OCI-LY7 (cell line): Measurements from ENCODE around the gene FBXO31. TPM values are rescaled to one million over a fixed set of nuclear protein-coding genes. Genes with fewer than 3 reads are reported as not detected.

Experiments
- BruUV-seq: library from RNA; stranded (reverse); fragments of 400-500 nt; replicated peaks from 2 replicates; lab custom pipeline; 2021; lab: Mats Ljungman, UMichigan
- CTCF ChIA-PET: fragments of 300-600 bp; sonication (Branson Sonifier 250); formaldehyde crosslinking; loops from one replicate; lab custom pipeline; 2022; ENCODE audit warnings: antibody characterized with exemption; ENCODE audit not compliant: unreplicated experiment; lab: Charles Lee
- POLR2A ChIA-PET: fragments of 300-600 bp; sonication (Branson Sonifier 250); formaldehyde crosslinking; loops from one replicate; lab custom pipeline; 2022; ENCODE audit warnings: antibody characterized with exemption; lab: Charles Lee
- DNase-seq: peaks from one replicate; pipeline ENCODE4 v3.0.0-alpha.2; 2015; ENCODE audit warnings: low spot score
- H2AFZ ChIP-seq: fragments of 200-600 bp; sonication (generic), shearing (Covaris generic); 2 replicates; pipeline ENCODE4 v1.6.1; 2014; ENCODE audit warnings: mild to moderate bottlenecking, antibody characterized with exemption, low read length, moderate library complexity
- H3K27ac ChIP-seq: fragments of 200-600 bp; sonication (generic); 2 replicates; pipeline ENCODE4 v1.5.1; 2014; ENCODE audit warnings: mixed run types, low read depth, mild to moderate bottlenecking, moderate library complexity, low read length, inconsistent platforms; ENCODE audit not compliant: poor library complexity, severe bottlenecking
- H3K36me3 ChIP-seq: fragments of 200-600 bp; sonication (generic); 2 replicates; pipeline ENCODE4 v1.6.1; 2014; ENCODE audit warnings: mild to moderate bottlenecking, antibody characterized with exemption, low read length, moderate library complexity, mixed read lengths; ENCODE audit not compliant: insufficient read depth
- H3K4me1 ChIP-seq: fragments of 200-600 bp; sonication (generic); 2 replicates; pipeline ENCODE4 v1.5.1; 2014; ENCODE audit warnings: mild to moderate bottlenecking, low read length; ENCODE audit not compliant: insufficient read depth, poor library complexity, severe bottlenecking
- H3K4me2 ChIP-seq: fragments of 200-600 bp; sonication (generic); 2 replicates; pipeline ENCODE4 v1.6.1; 2014; ENCODE audit warnings: mild to moderate bottlenecking, low read length
- H3K4me3 ChIP-seq: fragments of 200-600 bp; sonication (generic); 2 replicates; pipeline ENCODE4 v1.5.1; 2014; ENCODE audit warnings: mild to moderate bottlenecking, low read depth, low read length; ENCODE audit not compliant: poor library complexity, severe bottlenecking
- H3K79me2 ChIP-seq: fragments of 200-600 bp; sonication (generic); 2 replicates; pipeline ENCODE4 v1.6.1; 2016; ENCODE audit warnings: low read depth, mild to moderate bottlenecking, low read length, moderate library complexity, mixed read lengths; ENCODE audit not compliant: insufficient read depth
- H3K9me2 ChIP-seq: fragments of 200-600 bp; sonication (generic); 2 replicates; pipeline ENCODE4 v1.6.1; 2016; ENCODE audit warnings: mild to moderate bottlenecking, low read length, mixed read lengths; ENCODE audit not compliant: insufficient read depth
- H3K9me3 ChIP-seq: fragments of 200-600 bp; sonication (generic); 2 replicates; pipeline ENCODE4 v1.6.1; 2014; ENCODE audit warnings: mild to moderate bottlenecking, mixed run types, low read length, mixed read lengths
- H4K20me1 ChIP-seq: fragments of 200-600 bp; sonication (generic); 2 replicates; pipeline ENCODE4 v1.6.1; 2014; ENCODE audit warnings: mild to moderate bottlenecking, antibody characterized with exemption, low read length, moderate library complexity, mixed read lengths; ENCODE audit not compliant: insufficient read depth
- EZH2phosphoT487 ChIP-seq: fragments of 200-600 bp; sonication (generic); IDR thresholded peaks from 2 replicates; pipeline ENCODE4 v1.6.1; 2018; ENCODE audit warnings: low read depth, borderline replicate concordance, mild to moderate bottlenecking, mixed run types, antibody characterized with exemption, low read length, moderate library complexity, mixed read lengths
- intact Hi-C: fragments of 100-400 bp; cut with micrococcal nuclease; formaldehyde crosslinking; loops from one replicate; pipeline ENCODE4 v1.10.0; 2022; ENCODE audit not compliant: unreplicated experiment
- total RNA-seq, 2 experiments: library from RNA; depleted of rRNA in 1 of 2; stranded (reverse); fragments of >200 nt in 1 of 2; shearing (Covaris generic) in 1 of 2; gene quantifications; 2 replicates each; pipeline ENCODE4 v1.2.3, GENCODE V29; 2014 to 2022
- TF ChIP-seq, protein P1 (sequence below): fragments of 200-600 bp; sonication (generic); conservative IDR thresholded peaks from 2 replicates; pipeline ENCODE4 v1.5.1; 2014; ENCODE audit warnings: mild to moderate bottlenecking, antibody characterized with exemption, low read length, moderate library complexity, mixed read lengths

The FBXO31 gene
- total RNA-seq, 2 experiments from 2014 or later, result 26.0 to 32.4 TPM

DNA sequence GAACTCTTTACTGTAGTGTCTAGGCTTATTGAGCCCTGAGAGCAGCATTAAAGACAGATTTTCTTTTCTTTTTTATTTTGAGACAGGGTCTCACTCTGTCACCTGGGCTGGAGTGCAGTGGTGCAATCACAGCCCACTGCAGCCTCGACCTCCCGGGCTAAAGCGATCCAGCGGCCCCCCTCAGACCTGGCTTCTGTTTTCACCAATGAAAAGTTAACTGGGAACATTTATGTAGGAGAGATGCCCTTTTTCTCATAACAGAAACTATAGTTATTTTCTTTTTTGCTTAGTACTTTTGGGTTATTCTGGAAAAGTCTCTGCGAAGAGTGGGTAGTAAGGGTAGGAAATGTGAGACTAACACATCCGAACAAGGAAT lies 10.1 kb upstream of the FBXO31 start:
- BruUV-seq, result no TSS peak
- Histone ChIP-seq H3K9me2 (no peaks in the 10 kb centered on the region), H3K9me3 (no peaks in the 10 kb centered on the region), H3K4me1 (peaks cover 31% of the 10 kb centered on the region), H3K4me2 (peak overlapping the region; percentile 88), H2AFZ (no peak overlapping the region), H4K20me1 (peaks cover 14% of the 10 kb centered on the region), H3K4me3 (peak overlapping the region; percentile 78), H3K36me3 (peaks cover 9% of the 10 kb centered on the region; the same call in 1 of the 2 replicates), H3K79me2 (peaks cover 27% of the 10 kb centered on the region; the same call in 1 of the 2 replicates), H3K27ac (peak overlapping the region; percentile 14)
- DNase-seq, result no peak
- ChIA-PET POLR2A (interaction anchor here (2.2 kb wide), 1 partner anchor 10 kb away, joined by 9 read pairs; the partner anchor contains the start of gene FBXO31), CTCF (no interaction called here)
- TF ChIP-seq, protein P1, sequence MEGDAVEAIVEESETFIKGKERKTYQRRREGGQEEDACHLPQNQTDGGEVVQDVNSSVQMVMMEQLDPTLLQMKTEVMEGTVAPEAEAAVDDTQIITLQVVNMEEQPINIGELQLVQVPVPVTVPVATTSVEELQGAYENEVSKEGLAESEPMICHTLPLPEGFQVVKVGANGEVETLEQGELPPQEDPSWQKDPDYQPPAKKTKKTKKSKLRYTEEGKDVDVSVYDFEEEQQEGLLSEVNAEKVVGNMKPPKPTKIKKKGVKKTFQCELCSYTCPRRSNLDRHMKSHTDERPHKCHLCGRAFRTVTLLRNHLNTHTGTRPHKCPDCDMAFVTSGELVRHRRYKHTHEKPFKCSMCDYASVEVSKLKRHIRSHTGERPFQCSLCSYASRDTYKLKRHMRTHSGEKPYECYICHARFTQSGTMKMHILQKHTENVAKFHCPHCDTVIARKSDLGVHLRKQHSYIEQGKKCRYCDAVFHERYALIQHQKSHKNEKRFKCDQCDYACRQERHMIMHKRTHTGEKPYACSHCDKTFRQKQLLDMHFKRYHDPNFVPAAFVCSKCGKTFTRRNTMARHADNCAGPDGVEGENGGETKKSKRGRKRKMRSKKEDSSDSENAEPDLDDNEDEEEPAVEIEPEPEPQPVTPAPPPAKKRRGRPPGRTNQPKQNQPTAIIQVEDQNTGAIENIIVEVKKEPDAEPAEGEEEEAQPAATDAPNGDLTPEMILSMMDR, result no peak
- no peak for TF ChIP-seq EZH2phosphoT487
- intact Hi-C loops, result loop anchor here (2.0 to 5.0 kb wide), 2 partner anchors 77 to 309 kb away; partner anchors contain the start of gene C16orf95

DNA sequence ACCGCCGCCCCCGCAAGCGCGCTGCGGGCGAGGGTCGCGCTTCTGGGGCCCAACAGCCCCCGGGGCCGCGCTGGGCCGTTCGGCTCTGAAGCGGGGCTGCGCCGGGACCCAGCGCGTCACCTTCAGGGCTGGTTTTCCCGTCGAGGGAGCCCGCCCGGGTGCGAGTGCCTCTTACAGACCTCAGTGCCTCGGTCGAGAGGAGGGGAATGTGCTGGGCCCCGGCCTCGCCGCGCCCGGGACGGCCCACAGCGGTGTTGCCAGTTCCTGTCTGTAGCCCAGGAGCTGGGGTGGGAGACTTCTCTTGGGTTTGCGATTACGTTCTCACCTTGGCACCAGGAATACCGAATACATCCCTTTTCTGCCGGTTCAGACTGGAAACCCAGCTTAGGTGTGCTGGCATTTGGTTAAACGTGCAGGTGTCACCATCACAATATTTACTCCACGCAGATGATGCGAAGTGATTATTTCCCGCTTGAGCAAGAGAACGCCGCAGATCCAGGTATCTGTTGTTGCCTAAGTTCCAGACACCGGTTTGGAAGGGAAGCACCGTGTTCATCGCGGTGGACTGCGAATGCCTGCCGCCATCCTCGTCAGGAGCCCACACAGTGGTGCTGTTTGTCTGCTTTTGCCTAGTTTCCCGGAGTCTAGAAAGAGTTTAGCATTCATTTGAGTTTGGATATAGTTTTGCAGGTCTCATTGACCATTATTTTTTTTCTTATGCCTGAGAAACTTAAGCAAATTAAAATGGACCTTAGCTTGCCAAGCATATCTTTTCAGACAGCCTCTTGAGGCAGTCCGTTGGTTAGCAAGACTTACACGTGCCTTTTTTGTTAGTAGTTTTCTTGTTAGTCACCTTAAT lies 9.5 kb upstream of the FBXO31 start:
- no peaks in the 10 kb centered on the region for H3K9me2 ChIP-seq
- ChIA-PET POLR2A (interaction anchor here (2.2 kb wide), 1 partner anchor 9 kb away, joined by 9 read pairs; the partner anchor contains the start of gene FBXO31), CTCF (no interaction called here)
- BruUV-seq, result no TSS peak
- peak overlapping the region; percentile 88 for H3K4me2 ChIP-seq
- peak overlapping the region; percentile 78 for H3K4me3 ChIP-seq
- intact Hi-C loops, result loop anchor here (5.0 kb wide), 1 partner anchor 309 kb away; no protein-coding TSS in a partner anchor
- H3K36me3 ChIP-seq, result peaks cover 6% of the 10 kb centered on the region; the same call in 1 of the 2 replicates
- peaks cover 14% of the 10 kb centered on the region for H4K20me1 ChIP-seq
- peak; percentile 60 for DNase-seq
- H3K27ac ChIP-seq, result peak overlapping the region; percentile 14
- peaks cover 27% of the 10 kb centered on the region; the same call in 1 of the 2 replicates for H3K79me2 ChIP-seq
- peaks cover 36% of the 10 kb centered on the region for H3K4me1 ChIP-seq
- TF ChIP-seq, protein P1, result peak; percentile 30; the same call in 1 of the 2 replicates
- TF ChIP-seq EZH2phosphoT487, result no peak
- H3K9me3 ChIP-seq, result no peaks in the 10 kb centered on the region
- 0 out of 2 replicates have a peak overlapping the region, but pooled peaks have one; percentile 5 for H2AFZ ChIP-seq
